HG03097 (cell line): Measurements from ENCODE around the gene TRAPPC12.
"Not testable (repeated sequence)": the region's sequence is repeated elsewhere in the genome, so short reads cannot be mapped to it uniquely, and the experiment has no call there.

Experiments used
- ATAC-seq: cut with Tn5 transposase; IDR thresholded peaks from one replicate; pipeline ENCODE4 v1.9.1; 2021; ENCODE audit not compliant: unreplicated experiment, low FRiP score

Gene TRAPPC12

DNA sequence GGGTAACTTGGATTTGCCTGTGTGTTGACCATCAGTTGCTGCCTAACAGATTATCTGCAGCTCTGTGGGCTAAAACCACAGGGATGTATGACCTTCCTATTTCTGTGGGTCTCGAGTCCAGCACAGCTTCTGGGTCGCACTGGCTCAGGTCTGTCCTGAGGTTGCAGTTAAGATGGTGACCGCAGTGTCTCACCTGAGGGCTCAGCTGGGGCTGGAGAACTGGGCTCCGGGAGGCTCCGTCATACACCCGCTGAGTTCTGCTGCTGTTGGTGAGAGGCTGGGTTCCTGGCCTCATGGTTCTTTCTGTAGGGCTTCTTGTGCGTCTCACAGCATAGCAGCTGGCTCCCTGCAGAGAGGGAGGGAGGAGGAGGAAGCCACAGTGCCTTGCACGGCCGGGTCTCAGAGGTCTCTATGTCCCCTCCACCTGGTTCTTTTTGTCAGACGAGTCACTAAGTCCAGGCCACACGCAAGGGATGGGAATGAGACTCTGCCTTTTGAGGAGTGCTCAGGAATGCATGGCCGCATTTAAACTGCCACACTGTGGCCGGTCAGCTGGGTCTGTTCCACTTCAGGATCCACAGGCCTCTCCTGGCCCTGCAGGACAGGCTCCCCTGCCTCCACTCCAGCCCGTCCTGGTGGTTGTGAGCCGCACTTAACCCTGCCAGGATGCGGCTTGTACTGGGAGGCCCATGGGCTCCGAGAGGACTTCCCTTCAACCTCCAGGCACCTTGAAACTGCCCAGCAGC lies 72.6 kb downstream of the TRAPPC12 start:
- ATAC-seq, result no peak

DNA sequence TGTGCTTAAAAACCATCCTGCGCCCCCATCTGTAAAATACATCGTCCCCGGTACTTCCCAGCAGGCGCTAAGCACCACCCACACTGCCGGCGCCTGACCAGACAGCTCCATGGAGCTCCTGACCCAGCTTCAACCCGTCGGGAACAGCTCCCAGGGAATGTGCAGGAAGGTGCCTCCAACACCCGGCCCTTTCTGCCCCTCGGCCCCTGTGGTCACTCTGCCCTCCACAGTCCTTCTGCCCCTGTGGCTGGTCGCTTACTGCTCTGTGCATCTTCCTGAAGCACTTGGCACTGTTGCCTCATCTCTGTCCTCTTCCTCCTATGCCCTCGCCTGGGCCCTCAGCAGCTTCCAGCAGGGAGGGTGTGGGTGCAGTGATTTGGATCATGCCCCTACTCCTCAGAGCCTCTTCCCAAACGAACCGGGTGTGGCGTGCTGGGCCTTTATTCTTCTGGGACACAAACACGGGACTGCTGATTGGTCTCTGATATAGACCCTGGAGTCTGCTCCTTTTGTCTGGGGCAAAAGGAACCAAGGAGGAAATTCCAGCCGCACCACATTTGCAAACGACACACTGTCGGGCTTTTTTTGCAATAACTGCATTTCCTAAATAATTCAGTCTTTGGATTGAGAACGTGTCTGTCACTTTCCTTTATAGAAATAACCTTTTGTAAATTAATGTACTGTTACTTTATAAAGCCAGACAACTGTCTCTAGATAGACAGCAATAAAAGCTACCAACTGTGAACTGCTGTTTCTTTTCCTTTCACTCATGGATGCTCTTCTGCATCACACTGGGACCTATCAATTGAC lies 73.9 kb downstream of the TRAPPC12 start:
- ATAC-seq, result no peak

DNA sequence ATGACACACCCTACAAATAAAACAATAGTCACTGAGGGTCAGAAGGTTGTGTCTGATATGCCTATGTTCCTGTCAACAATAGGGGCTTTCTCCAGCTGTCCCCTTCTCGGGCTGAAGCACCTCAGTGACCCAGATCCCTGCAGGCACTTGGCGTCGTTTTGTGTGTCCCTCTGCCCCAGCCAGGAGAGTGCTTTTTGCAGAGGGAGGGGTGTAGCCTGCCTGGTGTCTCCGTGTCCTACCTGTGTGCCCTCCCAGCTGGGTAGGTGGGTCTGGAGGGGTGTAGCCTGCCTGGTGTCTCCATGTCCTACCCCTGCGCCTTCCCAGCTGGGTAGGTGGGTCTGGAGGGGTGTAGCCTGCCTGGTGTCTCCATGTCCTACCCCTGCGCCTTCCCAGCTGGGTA lies 74.5 kb downstream of the TRAPPC12 start:
- ATAC-seq, result not testable (repeated sequence)

DNA sequence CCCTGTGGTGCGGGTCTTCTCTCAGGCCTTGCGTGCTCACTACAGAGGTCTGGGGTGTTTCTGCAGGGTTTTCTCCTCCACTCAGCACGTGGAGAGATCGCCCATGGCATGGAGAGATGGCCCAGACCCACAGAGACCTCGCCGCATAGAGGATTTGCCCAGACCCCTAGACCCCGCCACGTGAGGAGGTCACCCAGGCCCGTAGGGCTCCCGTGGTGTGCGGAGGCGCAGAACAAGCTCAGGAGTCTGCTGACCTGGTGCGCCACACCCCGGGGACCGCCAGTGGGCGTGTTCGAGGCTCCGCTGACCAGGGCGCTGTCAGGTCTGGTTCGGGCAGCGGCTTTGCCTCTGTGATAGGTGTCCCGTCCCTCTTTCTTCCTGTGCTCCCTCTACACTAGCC lies 75.3 kb downstream of the TRAPPC12 start:
- ATAC-seq, result no peak

DNA sequence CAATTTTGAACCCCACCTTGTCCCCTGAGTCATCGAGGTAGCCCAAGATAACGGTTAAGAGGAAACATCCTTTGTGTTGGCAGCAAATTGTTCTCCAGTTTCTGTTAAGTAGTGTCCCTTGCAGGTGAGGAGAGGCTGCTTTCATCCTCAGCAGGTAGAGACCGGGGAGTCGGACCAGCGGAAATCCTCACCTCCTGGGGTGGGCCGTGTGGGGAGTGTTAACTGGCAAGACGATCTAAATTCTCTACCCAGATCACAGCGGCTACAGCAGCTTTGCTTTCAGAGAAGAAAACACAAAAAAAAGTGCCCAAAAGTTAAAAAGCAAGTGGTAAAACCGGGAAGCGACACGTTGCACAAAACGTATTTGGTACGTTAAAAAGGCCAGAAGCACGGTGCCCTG lies 76.6 kb downstream of the TRAPPC12 start:
- no peak for ATAC-seq

DNA sequence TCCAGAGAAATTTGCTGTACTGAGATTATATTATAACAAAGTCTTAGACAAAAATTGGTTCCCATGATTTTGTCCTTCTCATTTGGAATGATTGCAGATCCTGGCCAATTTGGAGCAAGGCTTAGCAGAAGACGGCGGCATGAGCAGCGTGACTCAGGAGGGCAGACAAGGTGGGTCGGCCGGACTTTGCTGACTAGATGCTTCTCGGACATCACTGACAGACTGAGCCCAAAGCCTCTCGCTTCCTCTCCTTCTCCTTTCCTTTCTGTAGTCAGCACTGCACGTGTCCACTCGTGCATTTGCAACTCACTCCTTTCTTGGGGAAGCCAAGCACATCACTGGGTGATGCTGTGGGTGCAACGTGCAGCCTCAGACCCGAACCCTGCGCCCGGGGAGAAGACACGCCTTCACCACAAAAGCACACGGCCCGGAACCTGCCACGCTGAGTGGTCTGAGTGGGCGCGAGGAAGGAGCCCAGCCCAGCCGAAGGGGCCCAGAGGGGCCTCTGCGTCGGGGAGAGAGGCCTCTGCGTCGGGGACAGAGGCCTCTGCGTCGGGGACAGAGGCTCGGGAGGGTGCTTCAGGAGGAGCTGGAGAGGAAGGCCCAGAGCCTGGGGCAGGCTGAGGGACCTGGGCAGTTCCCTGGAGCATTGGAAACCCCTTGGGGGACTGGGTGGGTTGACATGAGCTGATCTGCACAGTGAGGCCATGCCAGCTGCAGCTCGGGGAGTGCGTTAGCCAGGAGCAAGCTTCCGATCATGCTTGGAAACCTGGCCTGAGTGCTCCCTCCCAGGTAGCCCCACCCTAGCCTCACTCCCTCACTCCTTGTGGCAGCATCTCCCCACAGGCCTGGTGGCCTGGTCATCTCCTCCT lies 78.3 kb downstream of the TRAPPC12 start:
- no peak for ATAC-seq

DNA sequence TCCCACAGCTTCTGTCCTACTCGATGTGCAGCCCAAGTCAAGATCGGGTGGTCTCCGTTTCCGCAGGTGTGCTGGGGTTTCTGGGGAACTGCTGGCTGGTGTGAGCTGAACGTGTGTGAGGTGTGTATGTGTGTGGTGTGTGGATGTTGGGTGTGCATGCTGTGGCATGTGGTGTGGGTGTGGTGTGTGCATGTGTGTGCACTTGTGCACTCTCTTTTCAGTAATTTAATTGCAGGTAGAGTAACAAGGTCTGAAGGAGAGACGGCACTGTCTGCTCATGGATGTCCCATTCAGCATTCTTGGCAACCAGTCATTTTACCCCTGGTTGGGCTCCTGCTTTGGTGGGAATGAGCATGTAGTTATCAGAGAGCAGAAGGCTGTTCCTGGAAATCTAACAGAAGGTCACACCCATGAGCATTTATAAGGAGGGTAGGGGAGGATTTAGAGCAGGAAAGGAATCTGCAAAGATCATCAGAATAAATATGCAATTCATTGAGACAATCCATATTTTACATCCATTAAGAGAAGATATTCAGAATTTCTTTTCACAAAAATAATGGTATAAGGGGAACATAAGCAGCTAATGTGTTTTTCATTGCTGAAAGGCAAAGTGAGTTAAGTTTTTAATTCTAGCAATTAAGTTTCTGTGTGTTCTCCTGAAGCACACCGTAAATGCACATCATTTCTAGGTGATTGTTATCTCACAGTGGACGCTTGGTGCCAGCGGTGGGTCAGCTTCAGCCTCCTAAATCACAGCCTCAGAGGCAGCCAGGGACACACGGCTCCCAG lies 79.1 kb downstream of the TRAPPC12 start:
- ATAC-seq, result no peak

DNA sequence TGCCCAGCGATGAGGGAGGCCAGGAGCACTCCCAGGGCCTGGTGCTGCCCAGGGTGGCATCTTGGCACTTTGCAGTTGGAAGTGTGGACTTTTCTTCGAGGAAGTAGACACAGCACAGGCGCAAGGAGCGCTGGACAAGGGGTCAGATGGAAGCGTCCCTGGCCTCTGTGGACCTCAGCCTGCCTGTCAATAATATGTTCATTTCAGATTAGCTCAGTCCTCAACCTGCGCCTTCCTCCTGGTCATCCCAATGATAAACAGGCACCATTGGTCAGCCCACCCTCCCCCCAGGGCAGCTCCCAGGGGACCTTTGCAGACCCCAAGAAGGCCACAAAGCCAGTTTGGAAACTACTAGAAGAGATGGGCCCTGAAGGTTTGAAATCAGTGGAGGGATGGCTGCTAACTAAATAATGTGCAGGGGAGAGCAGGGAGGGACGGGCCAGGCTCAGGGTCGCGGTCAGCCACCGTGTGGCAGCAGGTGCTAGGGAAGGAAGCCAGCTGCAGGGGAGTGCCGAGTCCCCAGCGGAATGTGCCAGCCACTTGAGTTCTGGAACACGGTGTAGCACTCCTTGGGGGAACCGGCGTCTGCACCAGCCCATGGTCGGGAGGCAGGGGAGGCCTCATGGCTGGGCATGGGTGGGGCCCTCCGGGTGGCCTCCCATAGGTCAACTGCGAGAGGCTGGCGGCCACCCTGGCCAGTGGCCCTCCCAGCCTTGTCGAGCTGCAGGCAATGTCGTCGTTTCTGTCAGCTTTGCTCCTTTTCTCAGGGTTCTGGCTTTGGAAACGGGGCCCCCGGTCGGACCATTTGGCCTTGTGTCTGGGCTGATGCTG lies 79.9 kb downstream of the TRAPPC12 start:
- no peak for ATAC-seq

DNA sequence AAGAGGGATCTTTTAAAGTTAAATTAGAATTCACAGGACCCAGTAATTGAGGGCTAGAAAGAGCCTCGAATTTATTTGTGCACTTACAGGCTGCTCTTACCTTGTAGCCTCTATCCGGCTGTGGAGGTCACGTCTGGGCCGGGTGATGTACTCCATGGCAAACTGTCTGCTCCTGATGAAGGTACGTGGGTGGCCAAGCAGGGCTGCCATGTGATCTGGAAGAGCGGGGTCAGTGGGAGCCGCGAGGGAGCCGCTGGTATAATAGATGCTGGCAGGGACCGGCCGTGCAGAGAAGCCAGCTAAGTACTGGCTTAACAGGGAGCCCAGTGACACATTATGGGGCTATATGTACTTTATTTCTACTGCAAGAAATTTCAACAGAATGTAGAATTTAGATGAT lies 80.7 kb downstream of the TRAPPC12 start:
- ATAC-seq, result no peak

DNA sequence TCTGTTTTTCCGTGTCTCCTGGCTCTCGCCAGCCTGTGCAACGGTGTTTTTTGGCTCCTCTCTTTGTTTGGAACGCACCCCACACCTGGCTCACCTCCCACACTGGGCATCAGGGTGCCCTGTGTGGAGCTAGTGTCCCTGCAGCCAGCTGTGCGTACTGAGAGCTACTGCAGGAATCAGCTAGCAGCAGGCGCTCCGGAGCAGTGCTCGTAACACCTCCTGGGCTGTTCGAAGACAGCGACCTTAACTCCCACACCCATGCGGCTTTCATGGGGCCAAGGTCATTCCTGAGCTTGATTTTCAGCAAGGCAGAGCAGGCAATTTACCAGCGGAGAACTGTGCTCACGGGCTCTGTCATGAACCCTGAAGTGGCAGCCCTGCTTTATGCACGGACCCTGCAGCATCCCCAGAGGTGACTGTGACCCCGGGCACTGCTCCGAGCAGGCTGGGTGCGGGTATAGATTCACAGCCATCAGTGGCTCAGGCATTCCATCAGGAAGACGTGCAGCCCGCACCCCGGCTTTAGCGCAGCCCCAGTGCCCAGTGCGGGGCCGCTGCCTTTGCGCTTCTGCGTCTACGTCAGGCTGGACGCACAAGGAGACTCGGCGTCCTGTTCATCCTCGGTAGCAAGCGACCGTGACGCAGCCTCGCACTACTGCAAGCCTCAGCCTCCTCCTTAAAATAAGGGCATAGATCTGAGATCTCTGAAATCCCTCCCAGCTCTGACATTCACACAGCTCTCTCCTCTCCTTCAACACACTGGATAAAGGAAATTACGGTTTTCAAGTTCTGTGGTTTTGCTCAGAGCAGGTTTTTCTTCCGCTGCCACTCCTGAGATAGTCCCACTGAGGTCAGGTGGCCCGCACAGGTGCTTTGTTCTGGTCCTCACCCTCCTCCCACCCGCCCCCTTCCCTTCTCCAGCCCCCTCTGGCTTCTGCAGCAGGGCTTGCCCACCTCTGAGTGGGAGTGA lies 81.6 kb downstream of the TRAPPC12 start:
- ATAC-seq, result no peak

DNA sequence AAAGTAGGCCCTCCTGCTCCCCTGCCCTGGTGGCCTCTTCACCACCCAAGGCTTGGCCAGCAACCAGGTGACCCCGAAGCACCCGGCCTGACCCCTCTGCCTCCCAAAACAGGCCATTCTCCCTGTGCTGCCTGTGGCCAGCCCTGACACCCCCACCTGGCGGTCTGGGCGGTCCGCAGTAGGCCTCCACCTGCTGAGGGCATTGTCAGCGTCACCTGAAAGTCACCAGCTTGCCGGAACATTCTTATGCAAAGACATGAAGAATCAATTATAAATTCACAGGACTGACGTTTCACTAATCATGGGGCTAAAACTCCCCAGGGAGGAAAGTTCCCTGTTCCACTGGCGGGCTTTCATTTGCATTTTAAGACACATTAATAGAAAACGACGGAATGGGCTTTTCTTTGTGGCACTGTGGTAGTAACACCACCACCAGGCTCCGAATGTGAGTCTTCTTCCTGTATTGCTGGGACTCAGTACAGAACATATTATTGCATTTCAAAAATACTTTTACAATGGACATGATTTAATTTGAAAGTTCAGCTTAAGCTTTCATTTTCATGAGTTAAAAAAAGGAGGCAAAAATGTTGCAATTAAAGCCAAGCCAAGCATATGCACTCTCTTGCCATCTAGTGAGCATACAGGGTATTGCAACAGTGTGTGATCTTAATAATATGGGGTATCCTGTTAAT lies 82.5 kb downstream of the TRAPPC12 start:
- ATAC-seq, result peak; percentile 60

DNA sequence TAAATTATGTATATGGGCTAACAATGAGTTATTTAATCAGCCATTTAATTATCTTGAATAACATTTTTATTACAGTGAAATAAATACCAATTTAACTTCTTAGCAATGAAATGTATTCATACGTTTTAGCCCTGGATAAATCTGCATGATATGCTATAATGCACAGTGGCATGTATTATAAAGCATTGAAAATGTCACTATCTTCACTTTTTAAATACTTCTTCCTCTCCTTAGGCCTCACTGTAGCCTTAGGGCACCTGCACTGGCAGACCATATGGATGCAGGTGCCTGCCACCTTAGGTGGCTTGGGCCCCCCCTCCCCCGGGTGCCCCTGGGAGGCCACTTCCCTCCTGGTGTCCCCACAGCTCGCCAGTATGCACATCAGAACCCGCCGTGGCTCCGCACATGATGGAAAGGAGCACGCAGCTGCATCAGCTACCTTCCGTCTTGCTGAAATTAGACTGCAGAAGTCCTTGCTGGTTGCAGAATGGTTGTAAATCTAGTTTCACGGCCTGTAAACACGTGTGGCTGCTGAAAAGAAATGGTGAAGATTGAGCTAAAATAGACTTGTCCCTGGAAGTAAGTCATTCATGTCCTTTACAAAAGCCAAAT lies 83.1 kb downstream of the TRAPPC12 start:
- ATAC-seq, result no peak

DNA sequence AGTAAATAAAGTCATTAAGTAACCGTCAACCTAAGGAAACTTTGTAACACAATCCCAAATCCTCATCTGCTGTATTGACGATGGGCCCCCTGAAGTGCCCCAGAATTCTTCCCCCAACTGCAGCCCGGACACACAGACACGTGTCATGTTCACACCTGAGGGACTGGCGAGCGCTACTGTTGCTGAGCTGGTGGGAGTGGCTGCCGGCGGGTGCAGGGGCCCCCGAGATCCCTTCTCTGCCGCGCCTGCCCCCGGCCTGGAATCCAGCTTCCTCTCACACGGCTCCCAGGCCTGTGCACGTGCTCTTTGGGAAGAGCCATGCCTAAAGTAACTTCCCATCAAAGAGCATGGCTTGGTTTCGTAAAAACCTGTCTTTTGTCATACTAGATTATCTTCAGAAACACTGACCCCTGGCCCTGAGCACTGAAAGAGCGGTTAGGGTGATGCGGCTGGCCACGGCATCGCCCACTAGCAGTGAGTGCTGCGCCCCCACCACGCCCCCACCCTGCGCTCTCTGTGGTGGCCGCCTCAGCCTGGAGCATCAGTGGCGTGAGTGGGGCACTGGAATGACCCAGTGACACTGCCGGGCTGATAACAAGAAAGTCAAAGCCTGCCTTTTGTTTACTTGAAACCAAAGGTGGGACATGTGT lies 83.8 kb downstream of the TRAPPC12 start:
- ATAC-seq, result no peak

DNA sequence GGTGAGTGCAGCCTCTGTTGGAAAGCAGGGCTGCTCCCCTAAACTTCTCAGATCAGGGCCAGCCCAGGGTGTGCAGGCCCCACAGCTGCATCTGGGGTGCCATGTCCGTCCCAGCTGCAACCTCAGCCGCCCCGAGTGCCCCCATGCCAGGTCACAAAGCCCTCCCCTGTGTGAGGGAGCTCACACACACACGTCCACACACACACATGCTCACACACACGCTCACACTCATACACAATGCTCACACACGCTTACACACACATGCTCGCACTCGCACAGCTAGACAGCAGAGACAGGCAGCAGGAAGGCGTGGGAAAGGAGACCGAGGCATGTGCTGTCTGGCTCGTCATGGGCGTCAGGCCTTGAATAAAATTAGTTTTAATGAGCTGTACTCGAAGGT lies 84.5 kb downstream of the TRAPPC12 start:
- ATAC-seq, result no peak

DNA sequence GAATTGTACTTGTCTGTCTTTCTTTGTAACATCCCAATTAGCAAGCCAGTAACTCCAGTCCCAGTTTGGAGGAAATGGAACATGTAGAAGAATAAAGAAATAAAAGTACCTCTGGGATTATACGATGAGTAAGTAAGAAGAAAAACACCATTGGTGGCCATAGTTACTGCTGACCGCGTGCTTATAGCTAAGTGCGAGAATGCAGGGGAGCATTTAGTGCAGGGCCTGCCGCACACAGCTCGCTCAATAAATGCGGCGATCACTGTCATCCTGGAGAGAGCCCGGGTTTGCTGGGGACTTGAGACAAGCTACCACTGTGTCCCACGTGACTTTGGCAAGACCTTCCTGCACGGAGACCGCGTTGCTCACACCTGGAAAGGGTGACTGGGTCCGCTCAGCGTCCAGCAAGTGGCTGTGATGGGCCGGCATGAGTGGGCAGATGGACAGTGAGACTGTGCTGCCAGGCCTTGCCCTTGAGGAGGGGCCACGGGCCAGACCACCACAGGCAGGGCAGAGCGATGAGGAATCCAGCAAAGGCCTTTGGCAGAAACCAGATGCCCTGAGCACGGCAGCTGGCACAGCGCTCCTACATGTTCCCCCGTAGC lies 85.0 kb downstream of the TRAPPC12 start:
- ATAC-seq, result no peak

DNA sequence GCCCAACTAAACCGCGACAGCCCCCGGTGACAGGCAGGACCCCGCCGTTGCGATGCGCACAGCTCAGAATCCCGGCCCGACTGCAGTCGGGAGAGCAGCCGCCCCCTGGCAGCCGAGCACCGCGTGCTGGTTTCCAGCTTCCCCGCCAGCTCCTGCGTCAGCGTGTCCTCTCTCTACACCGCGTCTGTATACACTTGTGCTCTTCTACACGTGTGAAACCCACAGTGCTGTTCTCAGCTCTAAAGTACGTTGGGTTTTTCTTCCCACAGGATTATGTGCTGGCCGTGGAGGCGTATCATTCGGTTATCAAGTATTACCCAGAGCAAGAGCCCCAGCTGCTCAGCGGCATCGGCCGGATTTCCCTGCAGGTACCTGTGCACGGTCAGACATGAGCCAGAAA lies 85.8 kb downstream of the TRAPPC12 start:
- no peak for ATAC-seq
